Activated CD8-positive, alpha-beta memory T cell treated with anti-CD3 and anti-CD28 coated beads for 24 hours (primary cell): Measurements from ENCODE around the gene CENPVL2.
"Not testable (repeated sequence)": the region's sequence is repeated elsewhere in the genome, so short reads cannot be mapped to it uniquely, and the experiment has no call there.

Source experiments
- DNase-seq: peaks from one replicate; pipeline ENCODE4 v3.0.0-alpha.2; 2020

CENPVL2 gene

GRCh38 chrX:51682720-51683062 lies at the start of gene CENPVL2:
TSS of gene CENPVL2 (minus strand) at chrX:51682831. CDS start at chrX:51682831, 0 bp downstream.
- DNase-seq: not testable (repeated sequence)

- no peak for DNase-seq
Measured at GRCh38 chrX:51728202-51728601, 45.6 kb upstream of the CENPVL2 start.

DNA sequence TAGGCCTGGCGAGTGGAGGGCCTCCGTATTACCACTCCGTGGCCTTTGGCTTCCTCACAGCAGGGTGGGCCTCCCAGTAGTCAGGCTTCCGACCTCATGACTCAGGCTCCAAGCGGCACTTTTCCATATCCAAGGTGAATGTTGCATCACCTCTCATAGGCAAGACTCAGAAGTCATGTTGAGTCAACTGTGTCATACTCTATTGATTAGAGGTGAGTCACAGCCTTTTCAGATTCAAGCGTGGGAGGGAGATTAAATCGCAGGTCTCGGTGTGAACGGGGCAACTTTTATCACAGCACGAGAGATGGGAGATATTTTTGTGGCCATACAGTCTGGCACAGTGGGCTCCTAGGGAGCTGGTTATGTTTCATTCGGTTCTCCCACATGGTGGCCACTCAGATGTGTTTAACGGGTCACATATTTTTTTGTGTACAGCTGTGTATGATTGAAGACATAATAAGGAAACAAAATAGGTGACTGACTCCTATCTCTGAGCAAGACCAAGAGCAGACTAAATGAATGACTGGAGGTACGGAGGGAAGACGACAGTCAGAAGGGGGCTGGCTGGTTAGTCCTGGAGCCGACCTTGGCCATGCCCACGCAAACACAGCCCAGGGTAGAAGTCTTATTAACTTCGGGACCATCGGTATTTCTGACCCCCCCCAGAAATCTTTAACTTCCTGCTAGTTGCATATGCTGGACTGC lies 30.5 kb upstream of the CENPVL2 start:
- not testable (repeated sequence) for DNase-seq

DNA sequence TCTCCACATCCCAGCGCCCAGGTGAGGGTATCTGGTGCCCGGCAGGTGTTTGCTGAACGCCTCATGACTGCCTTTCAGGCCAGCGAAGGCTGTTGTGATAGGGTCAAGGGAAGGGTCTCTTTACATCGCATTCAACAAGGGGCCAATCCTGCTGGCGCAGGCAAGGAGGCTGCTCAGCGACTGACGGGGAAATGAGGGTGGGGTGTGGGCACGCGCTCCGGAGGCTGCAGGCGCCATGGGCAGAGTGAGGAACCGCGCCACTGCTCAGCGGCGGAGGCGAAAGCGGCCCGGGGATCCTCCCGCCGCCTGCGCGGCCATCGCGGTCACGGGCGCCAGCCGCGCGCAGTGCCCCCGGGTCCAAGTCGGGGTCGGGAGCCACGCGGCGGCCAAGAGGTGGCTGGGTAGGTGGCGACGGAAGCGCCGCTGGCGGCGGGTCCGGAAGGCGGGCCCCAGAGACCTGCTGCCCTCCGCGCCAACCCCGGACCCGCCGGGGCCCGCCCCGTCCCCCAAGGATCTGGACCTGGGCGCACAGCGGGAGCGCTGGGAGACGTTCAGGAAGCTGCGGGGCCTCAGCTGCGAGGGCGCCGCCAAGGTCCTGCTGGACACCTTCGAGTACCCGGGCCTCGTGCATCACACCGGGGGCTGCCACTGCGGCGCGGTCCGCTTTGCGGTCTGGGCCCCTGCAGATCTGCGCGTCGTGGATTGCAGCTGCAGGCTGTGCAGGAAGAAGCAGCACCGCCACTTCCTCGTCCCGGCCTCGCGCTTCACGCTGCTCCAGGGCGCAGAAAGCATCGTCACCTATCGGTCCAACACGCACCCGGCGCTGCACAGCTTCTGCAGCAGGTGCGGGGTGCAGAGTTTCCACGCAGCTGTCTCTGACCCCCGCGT lies 27.9 kb upstream of the CENPVL2 start, which contains the start of gene CENPVL1:
TSS of gene CENPVL1 (plus strand) at position 236 of the 888 bp plus-strand sequence. CDS start at position 236, 0 bp downstream.
- not testable (repeated sequence) for DNase-seq

DNA sequence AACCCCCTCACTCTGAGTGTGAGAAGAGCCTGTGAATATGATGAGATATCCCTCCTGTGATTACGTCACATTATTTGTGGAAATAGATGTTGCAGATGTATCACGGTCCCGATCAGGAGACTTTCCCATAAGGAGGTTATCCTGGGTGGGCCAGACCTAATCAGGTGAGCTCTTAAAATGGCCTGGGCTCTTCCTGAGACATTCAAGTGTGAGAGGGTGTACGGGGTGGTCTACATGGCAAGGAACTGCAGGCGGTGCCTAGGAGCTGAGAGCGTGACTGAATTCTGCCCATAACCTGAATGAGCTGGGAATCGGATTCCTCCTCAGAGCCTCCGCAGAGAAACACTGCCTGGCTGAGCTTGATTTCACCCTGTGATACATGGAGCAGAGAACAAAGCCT lies 14.8 kb upstream of the CENPVL2 start:
- DNase-seq: peak; percentile 40

DNA sequence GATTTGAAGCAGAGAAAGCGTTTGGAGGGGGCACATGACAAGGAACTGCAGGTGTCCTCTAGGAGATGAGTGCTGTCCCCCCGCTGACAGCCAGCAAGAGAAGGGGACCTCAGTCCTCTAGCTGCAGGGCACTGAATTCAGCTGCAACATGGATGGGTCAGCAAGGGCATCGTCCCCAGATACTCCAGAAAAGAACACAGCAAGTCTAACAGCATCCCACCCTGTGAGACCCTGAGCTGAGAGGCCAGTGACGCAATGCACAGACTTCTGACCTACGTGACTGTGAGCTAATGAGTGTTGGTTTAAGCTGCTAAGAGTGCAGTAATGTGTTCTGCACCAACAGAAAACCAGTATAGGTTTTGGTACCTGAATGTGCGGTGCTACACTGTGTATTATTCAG lies 11.6 kb upstream of the CENPVL2 start:
- DNase-seq: no peak

- DNase-seq: not testable (repeated sequence)
Measured at GRCh38 chrX:51681808-51682719, 567 bp downstream of the CENPVL2 start.

DNA sequence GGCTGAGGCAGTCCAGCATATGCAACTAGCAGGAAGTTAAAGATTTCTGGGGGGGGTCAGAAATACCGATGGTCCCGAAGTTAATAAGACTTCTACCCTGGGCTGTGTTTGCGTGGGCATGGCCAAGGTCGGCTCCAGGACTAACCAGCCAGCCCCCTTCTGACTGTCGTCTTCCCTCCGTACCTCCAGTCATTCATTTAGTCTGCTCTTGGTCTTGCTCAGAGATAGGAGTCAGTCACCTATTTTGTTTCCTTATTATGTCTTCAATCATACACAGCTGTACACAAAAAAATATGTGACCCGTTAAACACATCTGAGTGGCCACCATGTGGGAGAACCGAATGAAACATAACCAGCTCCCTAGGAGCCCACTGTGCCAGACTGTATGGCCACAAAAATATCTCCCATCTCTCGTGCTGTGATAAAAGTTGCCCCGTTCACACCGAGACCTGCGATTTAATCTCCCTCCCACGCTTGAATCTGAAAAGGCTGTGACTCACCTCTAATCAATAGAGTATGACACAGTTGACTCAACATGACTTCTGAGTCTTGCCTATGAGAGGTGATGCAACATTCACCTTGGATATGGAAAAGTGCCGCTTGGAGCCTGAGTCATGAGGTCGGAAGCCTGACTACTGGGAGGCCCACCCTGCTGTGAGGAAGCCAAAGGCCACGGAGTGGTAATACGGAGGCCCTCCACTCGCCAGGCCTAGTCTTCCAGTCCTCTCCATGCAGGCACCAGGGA lies 2.8 kb downstream of the CENPVL2 start:
- DNase-seq: not testable (repeated sequence)

GRCh38 chrX:51665981-51666380 lies 16.6 kb downstream of the CENPVL2 start:
- DNase-seq: no peak

DNA sequence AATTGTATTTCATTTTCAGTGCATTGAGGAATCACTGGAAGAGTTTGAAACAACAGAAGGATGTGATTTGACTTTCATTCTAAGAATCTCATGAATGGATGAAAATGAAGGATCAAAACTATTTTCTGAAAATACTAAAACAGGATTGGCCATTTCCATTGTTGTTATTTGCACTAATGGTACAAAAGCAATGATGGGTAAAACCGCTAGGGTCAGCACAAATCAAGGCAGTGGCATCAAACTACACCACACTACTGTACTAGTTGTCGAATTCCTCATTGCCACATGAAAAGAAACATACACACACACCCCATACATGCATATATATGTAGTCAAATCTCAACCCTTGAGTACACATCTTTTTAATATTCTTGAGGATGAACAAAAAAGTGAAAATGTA lies 39.3 kb downstream of the CENPVL2 start:
- DNase-seq: no peak

- no peak for DNase-seq
Measured at GRCh38 chrX:51641421-51642021, 41.1 kb downstream of the CENPVL2 start.

DNA sequence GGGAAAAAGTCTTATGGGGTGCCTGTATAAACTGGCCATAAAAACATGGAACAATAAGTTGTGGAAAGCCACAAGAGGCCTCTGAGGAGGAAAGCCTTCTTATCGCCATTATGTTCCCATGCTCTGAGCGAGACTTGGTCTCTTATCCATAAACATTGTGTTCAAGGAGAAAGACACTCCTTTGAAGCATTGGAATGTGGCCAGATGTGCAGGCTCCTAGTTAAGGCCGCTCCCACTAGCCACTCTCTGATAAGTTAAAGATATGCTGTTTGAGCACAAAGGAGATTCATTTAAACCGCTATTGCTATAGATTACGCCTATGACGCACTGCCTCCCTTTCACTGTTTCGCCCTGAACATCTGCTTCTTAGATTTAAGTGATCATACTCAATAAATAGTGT lies 46.1 kb downstream of the CENPVL2 start:
- DNase-seq: not testable (repeated sequence)
